Stimulated activated CD4-positive, alpha-beta T cell treated with anti-CD3 and anti-CD28 coated beads, Interleukin-2, amount 100 ng/mL, for 48 hours (primary cell): ENCODE results near the gene OMP.

Source experiments
- DNase-seq, 2 donors: peaks; one replicate each; pipeline ENCODE4 v3.0.0-alpha.2; 2020

OMP gene

DNA sequence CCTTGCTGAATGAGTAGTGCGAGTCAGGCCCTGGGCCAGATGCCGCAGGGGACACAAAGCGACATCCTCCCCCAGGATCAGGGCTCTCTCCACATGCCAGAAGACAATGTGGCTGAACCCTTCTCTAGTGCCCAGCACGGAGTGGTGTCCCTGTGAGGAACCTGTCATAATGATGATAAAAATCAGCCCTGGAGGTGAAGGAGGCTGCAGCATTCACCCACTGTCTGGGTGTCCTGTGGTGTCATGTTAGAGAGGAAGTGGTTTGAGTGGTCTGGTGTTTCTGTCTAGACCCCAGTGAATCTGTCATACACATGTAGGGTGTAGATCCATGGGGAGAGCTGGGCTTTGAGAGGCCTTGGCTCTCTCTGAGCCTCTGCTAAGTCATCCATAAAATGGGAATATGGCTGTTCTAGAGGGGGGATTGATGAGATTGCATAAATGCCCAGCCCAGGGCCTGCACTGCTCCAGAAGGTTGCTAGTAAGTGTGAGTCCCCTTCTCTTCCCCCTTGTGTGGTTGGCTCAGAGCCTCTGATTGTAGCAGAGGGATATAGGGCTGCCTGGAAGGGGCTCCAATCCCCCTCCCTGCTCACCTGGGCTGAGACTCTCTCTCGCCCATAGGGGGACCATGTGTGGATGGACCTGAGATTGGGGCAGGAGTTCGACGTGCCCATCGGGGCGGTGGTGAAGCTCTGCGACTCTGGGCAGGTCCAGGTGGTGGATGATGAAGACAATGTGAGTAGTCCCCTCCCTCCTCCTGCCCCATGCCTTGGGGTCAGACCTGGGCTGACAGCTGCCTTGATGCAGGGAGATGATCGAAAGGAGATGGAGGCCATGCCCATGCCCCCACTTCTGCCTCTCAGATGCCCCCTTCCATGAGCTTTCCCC, 39.7 kb downstream of the OMP start:
- DNase-seq = no peak

DNA sequence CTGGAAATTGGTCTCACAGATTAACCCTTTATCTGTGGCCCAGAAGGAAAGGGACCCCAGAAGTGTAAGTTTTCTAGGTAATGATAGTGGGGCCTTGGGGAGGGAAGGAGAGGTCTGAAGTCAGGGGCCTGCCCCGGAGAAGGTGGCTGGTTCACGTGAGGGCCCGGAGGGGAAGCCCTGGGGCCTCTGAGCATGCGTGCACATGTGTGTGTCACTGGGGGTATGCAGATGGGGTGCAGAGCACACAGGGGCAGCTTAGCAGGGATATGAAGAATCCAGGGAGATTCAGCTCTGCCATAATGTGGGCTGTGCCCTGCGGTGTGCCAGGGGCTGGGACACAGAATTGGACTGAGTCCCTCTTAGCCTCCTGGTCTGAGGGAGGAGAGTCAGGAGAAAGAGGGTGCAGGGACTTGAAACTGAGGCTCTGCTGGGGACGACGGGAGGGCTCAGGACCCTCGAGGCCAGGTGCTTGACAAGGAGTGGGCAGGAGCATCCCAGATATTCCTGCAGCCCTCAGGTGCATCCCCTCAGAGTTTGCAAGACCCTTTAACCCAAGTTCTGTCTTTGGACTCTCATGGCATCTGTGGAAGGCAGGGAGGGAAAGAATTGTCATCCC, 40.9 kb downstream of the OMP start:
- no peak for DNase-seq

DNA sequence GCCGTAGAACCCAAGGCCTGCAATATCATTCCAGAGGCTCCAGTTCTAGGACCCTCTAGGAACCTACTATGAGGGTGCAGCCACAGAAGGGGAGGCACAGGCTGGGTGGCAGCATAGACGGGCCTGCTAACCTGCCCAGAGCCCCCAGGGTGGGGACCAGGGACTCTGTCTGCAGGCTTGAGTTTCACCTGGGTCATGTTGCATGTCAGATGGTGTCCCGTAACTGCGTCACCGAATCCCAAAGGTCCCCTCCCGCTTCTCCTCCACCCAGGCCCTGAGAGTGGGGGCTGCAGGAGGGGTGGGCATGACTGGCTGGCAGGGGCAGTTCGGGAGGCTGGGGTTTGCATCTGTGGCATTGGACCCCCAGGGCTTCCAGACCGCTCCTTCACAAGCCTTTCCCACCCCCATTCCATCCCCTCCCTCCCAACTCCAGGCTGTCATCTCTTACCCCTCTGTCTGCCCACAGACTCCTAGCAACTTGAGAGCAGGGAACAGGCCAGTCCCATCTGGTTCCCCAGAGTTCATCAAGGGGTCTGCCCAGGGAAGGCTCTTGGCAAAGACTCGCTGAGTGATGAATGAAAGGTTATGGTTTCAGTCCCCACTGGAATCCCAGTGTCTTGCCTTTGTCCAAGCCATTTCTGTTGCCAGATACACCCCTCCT, 41.7 kb downstream of the OMP start:
- DNase-seq = no peak

DNA sequence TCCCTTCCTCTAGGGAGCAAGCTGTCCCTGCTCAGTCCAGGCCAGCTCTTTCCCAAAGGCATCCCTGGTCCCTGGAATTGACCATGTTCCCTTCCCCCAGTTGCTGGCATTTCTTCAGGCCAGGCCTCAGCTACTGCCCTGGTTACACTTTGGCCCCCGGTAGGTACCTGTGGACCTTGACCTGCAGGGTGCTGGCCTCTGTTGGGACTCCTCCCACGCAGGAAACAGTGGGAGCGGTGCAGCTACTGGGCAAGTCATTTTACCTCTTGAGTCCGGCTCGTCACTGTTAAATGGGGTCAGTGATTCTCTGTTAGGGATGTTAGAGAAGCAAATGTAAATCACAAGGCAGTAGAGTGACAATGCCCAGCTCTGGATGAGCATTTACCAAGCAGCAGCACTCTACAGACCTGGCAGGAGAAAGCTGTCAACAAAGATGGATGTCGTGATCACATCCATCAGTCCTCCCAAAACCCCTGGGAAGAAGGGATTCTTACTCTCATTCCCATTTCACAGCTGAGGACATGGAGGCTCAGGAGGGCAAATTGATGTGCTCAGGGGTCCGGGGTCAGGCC, 42.3 kb downstream of the OMP start:
- DNase-seq = no peak

DNA sequence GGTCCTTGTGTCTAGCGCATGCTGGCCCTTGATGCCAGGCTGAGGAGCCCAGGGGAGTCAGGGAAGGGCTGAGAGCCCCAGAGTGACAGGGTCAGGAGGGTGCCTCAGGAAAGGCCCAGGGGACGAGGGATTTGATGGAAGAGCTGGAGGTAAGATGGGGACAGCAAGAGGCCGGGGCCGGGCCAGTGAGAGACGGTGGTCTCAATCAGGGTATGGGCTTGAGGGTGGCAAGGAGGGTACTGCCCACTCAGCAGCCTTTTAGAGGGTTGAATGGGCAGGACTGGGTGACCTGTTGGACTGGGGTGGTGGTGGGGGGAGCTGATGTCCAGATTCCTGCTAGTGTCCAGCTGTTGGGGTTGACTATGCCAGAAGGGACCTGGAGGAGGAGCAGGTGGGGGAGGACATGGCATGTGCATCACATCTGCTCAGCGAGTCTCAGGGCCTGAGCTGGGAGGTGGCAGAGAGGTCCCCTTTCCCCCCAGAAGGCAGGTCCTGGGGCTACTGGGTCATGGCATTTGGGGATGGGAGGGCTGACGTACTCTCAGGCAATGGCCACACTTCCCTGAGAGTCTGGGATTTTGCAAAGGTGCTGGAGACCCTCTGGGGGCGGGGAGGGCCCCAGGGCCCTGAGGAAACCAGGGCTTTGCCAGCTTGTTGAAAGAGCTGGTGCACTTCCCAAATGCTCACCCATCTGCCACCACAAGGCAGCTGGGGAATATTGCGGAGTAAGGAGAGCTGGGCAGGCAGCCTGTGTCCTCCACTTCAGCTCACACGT, 43.8 kb downstream of the OMP start:
- DNase-seq = no peak

DNA sequence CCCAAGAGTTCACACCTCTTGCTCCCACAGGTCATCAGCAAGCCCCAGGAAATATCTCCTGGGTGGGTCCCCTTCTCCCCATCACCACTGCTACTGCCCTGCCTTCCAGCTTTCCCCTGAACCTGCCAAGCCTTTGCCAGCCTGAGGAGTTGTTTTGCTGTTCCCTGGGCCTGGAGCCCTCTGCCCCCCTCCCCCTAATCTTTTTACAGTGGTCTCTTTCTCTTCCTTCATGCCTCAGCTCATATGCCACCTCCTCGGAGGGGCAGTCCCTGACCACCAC, 44.3 kb downstream of the OMP start:
- no peak for DNase-seq

DNA sequence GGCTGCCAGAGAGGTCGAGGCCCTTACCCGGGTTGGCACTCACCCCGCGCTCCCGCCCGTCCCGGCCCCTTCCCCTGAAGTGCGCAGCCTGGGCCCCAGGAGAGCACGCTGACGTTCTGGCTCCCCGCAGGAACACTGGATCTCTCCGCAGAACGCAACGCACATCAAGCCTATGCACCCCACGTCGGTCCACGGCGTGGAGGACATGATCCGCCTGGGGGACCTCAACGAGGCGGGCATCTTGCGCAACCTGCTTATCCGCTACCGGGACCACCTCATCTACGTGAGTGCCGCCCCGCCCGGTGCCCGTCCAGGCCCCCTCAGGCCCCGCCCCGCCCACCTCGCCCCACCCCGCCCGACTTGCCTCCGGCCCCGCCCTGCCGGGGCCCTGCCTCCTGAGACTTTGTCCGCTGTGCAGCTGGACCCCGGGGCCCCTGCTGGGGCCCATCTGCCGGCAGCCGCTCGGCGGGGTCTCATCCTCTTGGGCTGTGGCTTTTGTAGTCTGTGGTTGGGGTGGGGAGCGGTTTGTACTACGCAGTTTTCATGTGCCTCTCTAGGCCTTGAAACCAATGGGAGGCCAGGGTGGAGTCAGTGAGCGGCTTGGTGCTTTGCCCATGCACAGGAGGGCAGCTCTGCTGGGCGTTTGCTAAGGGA, 45.2 kb downstream of the OMP start:
- DNase-seq = no peak

DNA sequence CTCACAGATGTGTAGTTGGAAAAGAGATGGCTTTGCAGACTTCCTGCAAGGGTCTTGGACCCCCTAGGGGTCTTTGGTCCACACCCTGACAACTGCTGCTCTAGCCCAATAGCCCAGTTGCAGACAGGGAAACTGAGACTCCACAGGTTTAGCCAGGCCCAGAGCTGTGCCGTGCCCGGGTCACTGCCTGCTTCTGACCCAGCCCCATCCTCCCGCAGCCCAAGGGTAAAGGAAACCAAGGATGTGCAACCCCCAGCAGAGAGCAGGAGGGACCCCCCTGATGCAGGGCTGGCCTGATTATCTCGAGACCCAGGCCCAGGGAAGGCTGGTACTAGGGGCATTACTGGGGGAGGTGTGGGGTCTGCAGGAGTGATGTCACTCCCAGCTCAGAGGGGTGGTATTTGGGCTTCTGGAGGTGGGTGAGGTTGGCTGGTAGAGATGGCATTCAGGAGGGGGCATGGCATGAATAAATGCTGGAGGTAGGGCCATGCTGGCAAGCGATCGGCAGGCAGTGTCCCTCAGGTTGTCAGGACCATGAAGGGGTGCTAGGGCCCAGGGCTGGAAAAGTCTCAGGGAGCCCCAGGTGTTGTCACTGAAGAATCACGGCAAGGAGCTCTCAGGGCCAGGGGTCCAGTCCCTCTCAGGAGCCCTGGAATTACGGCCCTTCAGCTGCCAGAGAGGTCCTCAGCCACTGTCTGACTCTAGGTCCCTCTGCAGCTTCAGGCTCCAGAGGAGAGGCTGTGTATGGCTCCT, 46.5 kb downstream of the OMP start:
- no peak for DNase-seq

DNA sequence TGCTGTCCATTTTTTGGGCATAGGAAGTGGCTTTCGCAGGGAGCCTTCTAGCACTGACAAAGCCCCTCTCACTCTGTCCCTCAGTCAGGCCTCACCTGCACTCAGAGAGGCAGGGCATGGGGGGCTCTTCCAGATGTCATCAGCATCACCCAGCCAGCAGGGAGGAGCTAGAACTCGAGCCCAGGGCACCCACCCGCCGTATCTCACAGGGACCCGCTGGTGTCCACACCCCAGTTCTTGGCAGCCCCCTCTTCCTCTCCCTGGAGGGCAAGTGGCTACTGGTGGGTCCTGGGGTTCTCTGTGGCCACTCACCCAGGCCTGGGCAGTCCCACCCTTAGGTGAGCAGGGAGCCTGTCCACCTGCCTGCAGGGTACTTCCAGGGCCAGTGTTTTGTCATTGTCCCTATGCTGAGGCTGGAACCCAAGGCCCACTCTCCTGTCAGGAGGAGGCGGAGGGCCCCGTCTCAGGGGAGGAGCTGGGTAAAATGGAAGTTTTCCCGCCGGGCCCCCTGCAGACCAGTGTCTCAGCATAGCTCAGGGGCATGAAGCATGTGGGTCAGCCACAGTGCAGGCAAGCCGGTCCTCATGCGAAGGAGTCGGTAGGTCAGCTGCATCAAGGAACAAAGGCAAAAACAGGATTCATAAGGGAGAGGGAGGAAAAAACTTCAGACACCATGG, 47.2 kb downstream of the OMP start:
- no peak for DNase-seq

DNA sequence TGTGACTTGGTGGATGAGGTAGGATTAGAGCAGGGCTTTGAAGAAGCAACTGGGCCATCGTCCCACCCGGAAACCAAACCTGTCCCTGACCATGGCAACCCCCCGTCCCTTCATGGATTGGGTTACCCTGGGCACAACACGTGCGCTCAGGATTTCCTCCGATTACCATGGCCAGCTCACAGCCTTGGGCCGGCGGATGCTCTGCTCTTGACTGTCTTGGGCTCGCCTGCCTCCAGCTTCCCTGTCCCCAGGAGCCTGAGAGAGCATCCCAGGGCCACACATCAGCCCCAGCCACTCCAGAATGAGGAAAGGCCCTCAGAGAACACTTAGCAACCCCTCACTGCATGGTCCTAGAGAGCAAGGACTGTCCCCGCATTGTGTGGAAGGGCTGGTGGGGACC, 48.2 kb downstream of the OMP start:
- no peak for DNase-seq

DNA sequence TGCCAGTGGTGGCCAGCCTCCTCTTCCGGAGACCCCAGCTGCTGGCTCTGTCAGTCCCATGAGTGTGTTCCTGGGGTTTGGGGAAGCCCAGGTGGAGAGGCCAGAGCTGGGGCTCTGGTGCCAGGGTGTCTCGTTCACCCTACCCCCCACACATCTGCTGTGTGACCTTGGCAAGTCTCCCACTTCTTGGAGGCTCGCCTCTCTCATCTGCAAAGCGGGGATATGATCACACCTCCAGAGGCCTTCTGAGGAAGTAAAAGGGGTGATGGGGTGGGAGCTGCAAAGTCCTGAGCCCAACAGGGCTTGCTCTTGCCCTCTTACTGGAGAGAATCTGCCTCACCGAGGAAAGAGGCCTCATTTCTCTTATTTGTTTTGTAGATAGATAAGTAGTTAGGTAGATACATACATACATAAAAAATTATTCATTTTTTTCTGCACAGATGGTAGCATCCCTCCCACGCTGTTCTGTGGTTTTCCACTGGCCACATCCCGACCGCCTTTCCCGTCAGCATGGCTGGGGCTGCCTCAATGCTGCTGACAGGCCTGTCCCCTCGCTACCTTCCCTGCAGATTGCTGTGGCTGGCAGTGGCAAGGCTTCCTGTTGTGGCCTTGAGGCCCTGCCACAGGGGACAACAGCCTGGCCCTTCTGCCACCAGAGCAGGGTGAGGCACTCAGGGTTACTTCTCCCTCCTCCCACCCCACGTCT, 49.3 kb downstream of the OMP start:
- DNase-seq = peak; percentile 51 to 59

DNA sequence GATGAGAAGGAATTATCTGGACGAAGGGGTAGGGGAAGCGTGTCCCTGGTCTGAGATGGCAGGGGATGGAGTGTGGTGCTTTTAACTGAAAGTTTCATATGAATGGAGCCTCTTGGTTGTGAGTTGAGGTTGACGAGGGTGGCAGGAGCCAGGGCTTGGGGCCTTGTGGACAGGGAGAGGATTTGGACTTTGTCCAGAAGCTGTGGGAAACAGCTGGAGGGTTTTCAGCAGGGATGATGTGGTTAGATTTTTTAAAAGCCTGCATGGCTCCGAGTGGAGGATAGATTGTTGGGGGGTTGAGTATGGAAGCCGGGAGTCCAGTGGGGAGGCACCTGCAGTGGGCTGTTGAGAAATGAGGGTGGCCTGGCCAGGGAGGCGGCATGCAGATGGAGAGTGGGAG, 50.2 kb downstream of the OMP start:
- DNase-seq = no peak
